NB4 (cell line): ENCODE results near the gene PLA2G6.

ENCODE experiments used
- DNase-seq: peaks from one replicate; pipeline ENCODE4 v3.0.0; 2010; ENCODE audit warnings: low read depth
- H3K4me3 ChIP-seq: one replicate; pipeline ENCODE4 v1.5.1; 2011; ENCODE audit warnings: mild to moderate bottlenecking, low read depth, low read length, moderate library complexity
- MYC ChIP-seq: IDR thresholded peaks from 2 replicates; pipeline ENCODE4 v1.6.1; 2011; ENCODE audit warnings: low read depth, low read length
- POLR2A ChIP-seq: IDR thresholded peaks from 2 replicates; pipeline ENCODE4 v1.6.1; 2011; ENCODE audit warnings: mild to moderate bottlenecking; ENCODE audit not compliant: insufficient read length; ENCODE audit errors: extremely low read depth
- TF ChIP-seq, protein P1 (sequence below): IDR thresholded peaks from one replicate; pipeline ENCODE4 v1.5.1; 2012; ENCODE audit warnings: low read depth, low read length
- TF ChIP-seq, protein P2 (sequence below): IDR thresholded peaks from 2 replicates; pipeline ENCODE4 v1.6.1; 2011; ENCODE audit warnings: low read depth, low read length

Gene PLA2G6

DNA sequence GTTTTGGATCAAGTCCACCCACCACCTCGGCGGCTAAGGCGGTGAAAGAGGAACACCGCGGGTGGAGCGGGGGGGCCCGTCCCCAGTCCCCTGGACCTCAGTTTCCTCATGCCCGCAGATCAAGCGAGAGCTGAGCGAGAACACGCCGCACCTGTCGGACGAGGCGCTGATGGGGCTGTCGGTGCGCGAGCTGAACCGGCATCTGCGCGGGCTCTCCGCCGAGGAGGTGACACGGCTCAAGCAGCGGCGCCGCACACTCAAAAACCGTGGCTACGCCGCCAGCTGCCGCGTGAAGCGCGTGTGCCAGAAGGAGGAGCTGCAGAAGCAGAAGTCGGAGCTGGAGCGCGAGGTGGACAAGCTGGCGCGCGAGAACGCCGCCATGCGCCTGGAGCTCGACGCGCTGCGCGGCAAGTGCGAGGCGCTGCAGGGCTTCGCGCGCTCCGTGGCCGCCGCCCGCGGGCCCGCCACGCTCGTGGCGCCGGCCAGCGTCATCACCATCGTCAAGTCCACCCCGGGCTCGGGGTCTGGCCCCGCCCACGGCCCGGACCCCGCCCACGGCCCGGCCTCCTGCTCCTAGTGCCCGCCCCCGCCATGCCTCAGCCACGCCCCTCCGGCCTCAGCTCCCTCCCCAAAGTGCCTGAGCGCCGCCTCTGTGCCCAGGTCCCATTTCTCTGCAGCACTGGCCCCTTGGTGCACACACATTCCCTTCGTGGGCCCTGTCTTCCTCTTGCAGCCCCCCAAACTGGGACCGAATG is 32.8 kb upstream of the PLA2G6 start:
- TF ChIP-seq MYC = no peak
- TF ChIP-seq POLR2A = no peak
- TF ChIP-seq, protein P1, sequence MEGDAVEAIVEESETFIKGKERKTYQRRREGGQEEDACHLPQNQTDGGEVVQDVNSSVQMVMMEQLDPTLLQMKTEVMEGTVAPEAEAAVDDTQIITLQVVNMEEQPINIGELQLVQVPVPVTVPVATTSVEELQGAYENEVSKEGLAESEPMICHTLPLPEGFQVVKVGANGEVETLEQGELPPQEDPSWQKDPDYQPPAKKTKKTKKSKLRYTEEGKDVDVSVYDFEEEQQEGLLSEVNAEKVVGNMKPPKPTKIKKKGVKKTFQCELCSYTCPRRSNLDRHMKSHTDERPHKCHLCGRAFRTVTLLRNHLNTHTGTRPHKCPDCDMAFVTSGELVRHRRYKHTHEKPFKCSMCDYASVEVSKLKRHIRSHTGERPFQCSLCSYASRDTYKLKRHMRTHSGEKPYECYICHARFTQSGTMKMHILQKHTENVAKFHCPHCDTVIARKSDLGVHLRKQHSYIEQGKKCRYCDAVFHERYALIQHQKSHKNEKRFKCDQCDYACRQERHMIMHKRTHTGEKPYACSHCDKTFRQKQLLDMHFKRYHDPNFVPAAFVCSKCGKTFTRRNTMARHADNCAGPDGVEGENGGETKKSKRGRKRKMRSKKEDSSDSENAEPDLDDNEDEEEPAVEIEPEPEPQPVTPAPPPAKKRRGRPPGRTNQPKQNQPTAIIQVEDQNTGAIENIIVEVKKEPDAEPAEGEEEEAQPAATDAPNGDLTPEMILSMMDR = no peak
- TF ChIP-seq, protein P2, sequence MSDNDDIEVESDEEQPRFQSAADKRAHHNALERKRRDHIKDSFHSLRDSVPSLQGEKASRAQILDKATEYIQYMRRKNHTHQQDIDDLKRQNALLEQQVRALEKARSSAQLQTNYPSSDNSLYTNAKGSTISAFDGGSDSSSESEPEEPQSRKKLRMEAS = no peak
- no peak for DNase-seq
- no peak overlapping the region for H3K4me3 ChIP-seq

DNA sequence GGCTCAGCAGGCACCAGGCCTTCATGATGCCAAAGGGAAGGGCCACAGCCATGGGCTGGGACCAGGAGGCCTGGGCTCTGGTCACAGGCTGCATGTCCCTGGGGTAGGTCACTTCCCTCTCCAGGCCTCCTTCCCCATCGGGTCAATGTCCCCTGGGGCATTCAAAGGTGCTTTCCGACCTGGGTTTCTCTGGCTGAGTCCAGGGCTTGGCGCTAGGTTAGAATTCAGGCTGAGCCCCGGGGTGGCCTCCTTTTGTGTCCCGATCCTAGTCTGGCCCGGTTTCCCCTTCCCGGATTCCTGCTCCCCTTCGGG is 32.3 kb upstream of the PLA2G6 start:
- TF ChIP-seq, protein P2 = no peak
- TF ChIP-seq, protein P1 = no peak
- TF ChIP-seq POLR2A (no peak), MYC (no peak)
- H3K4me3 ChIP-seq = no peak overlapping the region
- DNase-seq = no peak

DNA sequence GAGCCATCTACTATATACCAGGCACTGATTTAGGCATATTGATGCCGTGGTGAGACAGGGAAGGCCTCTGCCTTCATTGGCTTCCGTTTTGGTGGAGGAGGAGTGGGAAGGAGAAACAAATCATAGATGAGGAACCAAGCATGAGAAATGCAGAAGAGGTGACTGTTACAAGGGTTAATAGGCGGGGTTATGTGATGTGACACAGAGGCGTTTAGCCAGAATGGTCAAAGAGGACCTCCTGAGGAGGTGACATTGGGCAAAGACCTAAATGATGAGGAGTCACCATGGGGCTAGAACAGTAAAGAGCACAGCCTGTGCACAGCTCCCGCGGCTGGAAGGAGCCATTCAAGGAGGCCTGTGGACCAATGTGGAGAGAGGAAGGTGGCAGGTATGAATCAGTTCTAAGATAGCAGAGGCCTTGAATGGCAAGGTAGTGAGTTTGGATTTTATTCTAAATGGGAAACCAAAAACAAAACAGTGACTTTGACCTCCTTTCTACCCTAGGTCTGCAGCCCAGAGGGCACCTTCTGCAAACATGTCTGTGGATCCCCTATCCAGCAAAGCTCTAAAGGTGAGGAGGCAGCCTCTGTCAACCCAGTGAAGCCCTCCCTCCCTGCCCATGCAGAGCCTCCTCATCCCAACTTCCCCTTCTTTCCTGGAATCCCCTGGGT is 31.8 kb upstream of the PLA2G6 start:
- H3K4me3 ChIP-seq = no peak overlapping the region

DNA sequence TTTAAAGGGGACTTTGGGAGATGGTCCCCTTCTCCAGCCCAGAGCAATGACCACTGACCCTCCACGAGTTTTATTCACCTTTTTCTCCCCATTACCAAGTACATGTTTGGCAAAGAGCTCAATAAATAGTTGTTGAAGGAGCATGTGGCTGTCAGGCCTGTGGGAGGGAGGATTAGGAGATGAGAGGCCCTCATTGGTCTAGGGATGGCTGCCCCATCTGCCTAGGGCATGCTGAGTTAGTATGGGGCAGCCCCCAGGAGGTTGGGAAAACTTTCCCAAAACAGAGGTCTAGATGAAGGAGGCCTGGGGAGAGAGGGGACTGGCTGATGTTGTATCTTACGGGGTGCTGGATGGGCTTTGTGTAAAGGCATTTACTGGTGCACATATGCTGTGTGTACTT is 30.8 kb upstream of the PLA2G6 start:
- DNase-seq = no peak
- TF ChIP-seq, protein P2 = no peak
- no peak for TF ChIP-seq MYC
- no peak for TF ChIP-seq POLR2A
- H3K4me3 ChIP-seq = no peak overlapping the region

More for the DNA sequence above, 31.8 kb upstream of the PLA2G6 start:
- TF ChIP-seq, protein P2 = no peak
- TF ChIP-seq, protein P1 = no peak
- TF ChIP-seq POLR2A (no peak), MYC (no peak)
- DNase-seq = peak; percentile 22

DNA sequence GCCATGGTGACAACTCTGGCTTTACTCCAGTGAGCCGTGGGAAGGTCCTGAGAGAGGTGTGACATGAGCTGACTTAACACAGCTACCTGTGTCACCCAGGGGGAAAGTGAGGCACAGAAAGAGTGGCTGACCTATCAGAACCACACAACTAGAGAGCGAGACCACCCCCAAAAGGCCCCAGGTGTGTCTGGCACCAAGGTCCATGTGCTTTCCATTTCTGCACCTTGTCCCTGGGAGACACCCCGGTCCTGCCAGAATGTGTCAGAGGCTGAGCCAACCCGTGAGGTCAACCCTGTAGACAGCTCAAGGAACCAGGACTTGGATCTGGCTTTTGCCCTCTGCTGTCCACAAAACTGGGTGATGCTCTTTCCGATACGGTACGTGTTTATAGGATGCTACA is 29.9 kb upstream of the PLA2G6 start:
- no peak overlapping the region for H3K4me3 ChIP-seq
- no peak for DNase-seq
- TF ChIP-seq, protein P1 = no peak

DNA sequence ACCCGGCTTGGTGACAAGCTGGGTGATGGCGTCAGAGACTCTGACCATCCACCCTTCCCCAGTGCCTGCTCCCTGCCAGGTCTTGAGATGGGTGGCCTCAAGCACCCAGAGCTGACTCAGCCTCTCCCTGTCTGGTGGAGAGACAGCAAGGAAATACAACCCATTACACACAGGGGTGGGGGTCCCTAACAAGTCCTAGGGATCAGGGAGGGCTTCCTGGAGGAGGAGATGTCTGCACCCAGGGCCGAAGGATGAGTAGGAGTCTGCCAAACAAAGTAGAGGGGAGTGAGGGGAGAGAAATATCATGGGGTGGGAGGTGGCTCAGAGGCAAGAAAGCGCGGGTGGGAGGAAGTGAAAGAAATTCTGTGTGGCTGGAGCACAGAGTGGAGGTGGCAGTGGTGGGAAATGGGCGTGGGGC is 26.9 kb upstream of the PLA2G6 start:
- no peak overlapping the region for H3K4me3 ChIP-seq
- DNase-seq = no peak
- TF ChIP-seq POLR2A = no peak
